Right hindlimb (tissue), 1 donor: ENCODE results near the gene WDR74.

Experiments used
- DNase-seq: peaks from one replicate; pipeline ENCODE4 v3.0.0-alpha.2; 2018

Gene WDR74

DNA sequence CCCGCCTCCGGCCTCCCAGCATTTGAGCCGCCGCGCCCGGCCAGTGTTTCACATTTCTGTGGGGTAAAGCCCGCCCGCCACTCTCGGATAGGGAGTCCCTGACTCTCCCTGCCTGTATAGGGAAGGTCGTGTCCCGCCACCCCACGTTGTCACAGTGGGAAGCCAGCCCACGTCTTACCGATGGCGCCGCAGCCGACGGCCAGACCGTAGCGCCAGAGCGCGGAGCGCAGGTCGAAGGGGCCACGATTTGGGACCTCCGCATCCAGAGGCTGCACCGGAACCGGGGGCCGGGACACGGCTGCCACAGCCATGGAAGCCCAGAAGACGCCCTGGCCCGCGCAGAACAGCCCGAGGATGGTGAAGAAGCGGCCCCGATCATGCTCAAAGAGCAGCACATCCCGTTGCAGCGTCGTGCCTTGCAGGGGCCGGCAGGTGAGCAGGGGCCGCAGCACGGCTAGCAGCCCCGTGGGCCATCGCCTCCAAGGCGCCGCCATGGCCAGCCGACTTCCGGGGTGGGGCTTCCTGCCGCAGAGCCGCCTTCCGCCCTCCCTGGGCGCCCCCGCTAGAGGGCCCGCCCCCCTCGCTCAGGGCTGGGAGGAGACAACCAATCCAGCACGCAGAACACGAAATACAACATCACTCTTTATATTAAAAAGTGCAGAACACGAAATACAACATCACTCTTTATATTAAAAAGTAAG is 47.7 kb downstream of the WDR74 start, which contains the start of gene TMEM223:
Gene TMEM223 (minus strand): TSS at position 506 of the 701 bp plus-strand sequence. CDS start 12 bp downstream, at position 494.
- peak; percentile 94 for DNase-seq

GRCh38 chr11:62789576-62789975 is 49.8 kb downstream of the WDR74 start:
- no peak for DNase-seq

DNA sequence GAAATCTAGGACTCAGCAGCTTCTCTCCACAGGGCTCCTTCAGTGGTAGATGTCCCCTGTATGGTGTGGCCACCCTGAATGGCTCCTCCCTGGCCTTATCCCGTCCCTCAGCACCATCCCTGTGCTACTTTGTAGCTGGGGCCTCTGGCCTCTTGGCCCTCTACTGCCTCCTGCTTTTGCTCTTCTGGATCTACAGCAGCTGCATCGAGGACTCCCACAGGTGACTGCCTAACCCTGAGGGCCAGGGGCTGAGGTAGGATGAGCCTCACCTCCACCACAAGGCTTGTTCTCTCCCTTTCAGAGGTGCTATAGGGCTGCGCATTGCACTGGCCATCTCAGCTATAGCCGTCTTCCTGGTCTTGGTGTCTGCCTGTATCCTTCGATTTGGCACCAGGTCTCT is 50.4 kb downstream of the WDR74 start:
- DNase-seq: no peak

DNA sequence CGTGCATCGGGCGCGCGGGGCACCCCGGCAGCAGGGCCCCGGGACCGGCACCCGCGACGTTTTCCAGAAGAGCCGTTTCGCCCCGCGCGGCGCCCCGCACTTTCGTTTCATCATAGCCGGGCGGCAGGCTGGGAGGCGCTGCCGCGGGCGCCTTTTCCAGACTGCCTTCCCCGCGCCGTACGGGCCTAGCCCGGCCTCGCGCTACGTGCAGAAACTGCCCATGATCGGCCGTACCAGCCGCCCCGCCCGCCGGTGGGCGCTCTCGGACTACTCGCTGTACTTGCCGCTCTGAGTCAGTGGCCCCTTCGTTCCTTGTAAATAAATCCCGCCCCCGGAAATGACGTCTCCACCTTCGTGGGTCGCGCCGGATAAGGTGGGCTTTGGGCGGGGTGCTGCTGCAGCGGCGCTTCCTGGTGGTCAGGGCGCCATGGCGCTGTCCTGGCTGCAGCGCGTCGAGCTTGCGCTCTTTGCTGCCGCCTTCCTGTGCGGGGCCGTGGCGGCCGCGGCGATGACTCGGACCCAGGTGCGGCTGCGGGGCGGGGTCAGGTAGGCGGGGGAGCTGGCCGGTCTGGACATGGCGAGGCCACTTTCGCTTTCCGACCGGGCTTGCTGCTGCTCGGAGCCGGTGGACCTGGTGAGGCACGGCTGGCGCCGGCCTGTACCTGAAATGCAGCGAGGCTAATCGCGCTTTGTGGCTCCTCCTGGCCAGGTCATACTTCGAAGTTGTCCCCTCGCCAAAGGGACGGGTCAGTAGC is 52.2 kb downstream of the WDR74 start, which contains the start of gene TMEM179B:
Gene TMEM179B (plus strand): TSS at position 398 of the 755 bp plus-strand sequence. CDS start 30 bp downstream, at position 428.
- peak; percentile 97 for DNase-seq

DNA sequence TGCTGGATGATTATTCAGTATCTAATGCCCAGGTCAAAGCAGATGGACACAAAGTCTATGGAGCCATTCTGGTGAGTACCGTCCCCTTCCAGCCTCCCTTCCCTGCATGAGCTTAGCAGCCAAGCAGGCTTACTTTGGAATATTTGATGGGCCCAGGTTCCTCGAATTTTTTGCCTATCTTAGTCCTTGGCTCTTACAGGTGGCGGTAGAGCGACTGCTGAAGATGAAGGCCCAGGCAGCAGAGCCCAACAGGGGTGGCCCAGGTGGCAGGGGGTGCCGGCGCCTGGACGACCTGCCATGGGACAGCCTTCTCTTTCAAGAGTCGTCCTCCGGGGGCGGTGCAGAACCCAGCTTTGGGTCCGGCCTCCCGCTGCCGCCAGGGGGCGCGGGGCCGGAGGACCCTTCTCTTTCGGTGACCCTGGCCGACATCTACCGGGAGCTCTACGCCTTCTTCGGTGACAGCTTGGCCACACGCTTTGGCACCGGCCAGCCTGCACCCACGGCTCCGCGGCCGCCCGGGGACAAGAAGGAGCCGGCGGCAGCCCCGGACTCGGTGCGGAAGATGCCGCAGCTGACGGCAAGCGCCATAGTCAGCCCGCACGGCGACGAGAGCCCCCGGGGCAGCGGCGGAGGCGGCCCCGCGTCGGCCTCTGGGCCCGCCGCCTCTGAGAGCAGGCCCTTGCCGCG is 52.9 kb downstream of the WDR74 start:
- DNase-seq: peak; percentile 92
